ENCODE data around the gene ACAA2.
A peak's percentile ranks its signal among the peaks of the same experiment; 100 is the strongest.
"Not testable (repeated sequence)": the region's sequence is repeated elsewhere in the genome, so short reads cannot be mapped to it uniquely, and the experiment has no call there.

The ACAA2 gene

DNA sequence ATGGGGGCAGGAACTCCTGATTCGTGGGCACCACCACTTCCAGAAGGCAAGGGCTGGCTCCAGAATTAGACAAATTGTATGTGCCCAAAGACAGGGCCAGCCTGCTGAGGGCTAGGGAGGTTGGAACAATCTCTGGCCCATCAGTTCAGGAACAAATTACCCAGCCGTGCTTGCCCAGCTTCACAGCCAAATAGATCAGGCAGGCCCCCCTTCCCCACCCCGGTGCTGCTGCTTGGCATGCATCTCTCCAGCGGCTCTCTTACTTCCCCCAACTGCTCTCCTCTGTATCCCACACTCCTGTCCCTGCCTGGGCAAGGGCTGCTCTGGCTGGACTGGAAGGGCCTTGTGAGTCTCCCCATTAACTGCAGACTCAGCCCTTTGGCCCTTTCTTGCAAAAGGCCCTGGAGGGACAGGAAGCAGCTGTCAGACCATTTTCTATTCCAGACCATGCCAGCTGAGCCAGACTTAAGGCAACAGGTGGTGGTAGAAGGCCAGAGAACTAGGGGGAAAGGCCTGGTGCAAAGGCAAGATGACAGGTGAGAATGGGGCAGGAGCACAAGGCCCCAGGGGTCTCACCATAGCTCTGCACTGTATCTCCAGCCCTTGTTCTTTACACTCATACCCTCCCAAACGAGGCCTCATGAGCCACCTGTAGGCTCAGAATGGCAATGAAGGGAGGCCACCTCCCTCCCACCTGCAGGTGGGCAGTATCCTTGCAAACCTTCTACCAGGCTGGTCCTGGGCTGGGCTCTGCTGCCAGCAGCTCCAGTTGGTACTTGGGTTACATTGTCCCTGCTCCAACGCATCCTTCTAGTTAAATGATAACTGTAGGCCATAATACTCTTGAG, 30.7 kb upstream of the ACAA2 start:
- DNase-seq: no peak

DNA sequence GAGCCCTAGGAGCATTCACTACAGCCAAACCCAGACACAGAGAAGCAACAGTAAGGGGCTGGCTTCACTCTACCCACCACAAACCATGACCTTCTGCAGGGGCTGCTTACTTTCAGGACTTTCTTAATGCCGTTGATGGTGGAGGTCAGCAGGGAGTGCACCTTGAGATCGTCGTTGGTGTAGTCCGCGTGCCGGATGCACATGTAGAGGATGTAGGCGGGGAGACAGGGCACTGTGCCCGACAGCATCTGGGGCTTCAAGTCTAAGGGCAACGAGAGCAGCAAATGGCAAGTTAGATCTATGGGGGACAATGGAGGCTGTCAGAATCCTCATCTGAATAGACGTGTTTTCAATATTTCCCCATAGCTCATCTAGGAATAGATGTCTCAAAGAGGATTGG, 29.8 kb upstream of the ACAA2 start:
- no peak for DNase-seq

DNA sequence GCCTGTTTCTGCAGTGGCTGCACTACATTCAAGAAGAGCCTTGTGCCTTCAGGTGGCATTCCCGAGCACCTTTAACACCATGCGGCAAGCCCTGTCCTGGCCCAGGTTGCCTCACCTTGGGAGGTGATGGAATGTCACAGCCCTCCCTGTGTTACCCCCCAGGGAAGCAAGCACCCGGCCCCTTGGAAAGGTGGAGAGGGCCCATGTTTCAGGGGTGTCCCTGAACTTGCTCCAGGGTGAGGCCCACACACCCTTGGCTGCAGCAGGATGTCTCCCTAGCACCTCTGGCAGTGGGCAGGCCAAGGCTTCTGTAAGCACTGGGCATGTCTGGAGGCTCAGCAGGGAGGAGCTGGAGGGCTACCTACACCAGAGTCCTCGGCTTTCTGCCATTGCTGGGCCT, 29.3 kb upstream of the ACAA2 start:
- no peak for DNase-seq

DNA sequence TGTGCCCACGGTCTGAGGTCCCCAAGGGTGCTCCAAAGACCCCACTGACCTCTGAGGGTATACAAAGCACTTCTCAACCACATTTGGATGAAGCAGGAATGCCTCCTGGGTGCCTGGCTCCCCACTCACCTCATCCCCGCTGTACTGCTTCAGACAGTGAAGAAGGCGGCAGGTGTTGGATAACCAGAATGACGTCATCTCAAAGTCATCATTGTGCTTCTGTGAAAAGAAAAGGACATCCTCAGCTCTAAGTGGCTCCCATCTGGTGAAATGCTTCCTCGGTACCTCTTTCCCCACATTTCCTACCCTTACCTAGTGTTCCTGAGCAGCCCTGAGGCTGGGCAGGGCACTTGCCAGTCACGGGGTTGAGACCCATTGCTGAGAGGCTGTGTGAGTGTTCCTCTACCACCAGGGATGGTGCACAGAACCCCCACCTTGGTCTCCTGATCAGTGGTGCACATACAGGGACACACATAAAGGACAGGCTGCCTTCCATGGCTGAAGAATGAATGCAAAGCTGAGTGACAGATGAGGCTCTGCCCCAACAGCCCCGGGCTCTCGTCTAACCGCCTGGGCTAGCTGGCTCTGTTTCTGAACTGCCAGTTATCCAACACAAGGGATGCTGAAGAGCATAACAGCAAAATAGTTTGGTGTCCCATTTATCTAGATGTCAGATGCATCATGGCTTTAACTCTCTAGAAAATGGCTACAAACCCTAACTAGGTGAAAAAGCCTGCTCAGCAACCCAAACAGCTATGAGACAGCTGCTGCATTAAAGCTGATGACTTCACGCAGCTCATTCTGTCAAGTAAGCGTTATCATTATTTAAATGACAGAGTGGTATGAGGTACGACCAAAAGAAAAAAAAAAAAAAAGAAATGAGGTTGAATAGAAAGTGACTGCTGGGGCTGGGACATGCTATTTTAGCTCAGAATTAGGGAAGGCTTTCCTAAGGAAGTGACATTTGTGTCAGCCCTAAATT, 28.2 kb upstream of the ACAA2 start:
- DNase-seq: peak; percentile 7

DNA sequence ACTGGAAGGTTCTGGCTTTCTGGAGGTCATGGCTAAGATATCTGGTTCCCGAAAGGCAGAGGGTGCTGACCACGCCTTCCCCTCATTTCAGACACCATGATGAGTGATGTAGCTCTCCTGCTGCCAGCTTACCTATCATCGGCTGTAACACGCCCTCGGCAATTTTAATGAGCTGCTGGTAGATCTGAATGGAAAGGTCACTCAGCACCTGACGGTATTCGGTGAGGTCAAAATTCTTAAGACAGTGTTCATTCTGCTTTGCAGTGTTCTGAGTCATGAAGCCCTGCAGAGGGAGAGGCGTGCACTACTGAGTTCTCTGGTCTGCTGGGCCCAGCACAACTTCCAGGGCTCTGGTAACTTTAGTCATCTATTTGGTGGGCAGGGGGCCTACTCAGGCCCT, 25.7 kb upstream of the ACAA2 start:
- DNase-seq: no peak

DNA sequence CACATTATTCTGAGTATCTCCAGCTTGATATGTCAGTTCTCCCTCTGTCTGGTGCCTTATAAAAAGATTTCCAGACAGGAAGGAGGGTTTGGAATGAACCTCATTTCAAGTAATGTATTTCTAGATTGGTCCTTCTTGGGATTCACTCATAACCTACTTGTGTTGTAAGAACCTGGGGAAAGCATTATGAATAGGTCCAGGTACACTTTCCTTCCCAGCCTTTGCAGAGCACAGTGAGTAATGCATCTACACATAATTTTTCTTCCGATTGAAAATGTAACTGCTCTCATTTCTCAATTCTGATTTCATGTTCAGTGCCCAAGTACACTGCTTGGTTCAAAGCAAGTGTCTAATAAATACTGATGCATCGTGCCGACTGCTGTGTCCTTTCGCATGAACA, 25.0 kb upstream of the ACAA2 start:
- DNase-seq: no peak

DNA sequence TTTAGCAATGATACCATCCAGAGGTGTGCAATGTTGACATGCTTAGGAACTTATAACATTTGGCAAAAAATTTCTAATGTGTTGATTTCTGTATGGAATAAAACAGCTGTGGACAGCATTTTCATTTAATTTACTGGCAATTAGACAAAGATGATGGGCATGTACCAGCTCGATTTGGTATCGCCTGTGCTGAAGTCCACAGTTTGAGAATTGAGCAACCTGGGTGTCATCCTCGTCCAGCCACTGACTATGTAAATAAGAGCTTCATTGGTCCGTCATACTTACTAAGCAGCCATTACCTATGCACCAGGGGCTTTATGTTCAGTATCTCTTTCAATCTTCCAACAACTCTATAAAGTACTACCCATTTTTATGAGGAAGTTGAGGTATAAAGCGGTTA, 24.6 kb upstream of the ACAA2 start:
- DNase-seq: no peak

DNA sequence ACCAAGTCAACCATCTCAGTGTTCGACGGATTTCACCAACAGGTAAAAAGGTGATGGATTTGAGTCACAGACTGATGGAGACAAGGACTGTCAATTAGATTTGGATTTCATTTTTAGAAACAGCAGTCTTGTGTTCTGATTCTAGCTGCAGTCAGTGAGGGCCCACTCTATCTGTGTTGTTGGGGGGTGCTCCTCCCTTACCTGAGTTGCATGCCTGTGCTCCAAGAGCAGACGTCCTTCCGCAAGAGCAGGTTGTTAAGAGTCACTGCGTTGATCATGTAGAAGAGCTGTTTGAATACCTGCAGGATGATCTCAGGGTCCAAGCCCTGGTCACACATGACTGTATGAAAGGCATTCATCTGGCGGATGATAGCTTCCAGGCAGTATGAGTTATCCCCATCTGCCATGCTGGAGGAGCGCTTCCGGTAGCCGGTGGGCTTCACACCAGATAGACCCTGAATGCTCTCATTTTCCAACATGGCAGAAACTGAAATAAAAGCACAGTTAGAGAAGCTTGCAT, 24.0 kb upstream of the ACAA2 start:
- not testable (repeated sequence) for DNase-seq

DNA sequence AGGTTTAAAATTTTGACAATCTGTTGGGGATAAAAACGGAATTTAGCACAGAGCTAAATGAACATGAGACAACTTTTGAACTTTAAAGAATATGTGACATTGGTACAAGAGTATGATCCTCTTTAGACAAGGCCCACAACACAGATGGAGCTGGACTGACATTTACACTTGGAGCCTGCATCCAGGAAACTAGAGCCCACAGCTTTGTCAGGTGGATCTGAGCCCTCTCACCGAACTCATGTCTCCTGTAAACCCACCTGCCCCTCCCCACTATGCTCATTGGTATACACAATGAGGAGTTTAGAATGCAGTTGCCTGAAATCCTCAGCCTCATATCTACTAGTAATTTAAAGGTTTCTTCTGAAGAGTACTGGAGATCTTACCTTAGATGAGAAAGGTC, 22.1 kb upstream of the ACAA2 start:
- DNase-seq: no peak

DNA sequence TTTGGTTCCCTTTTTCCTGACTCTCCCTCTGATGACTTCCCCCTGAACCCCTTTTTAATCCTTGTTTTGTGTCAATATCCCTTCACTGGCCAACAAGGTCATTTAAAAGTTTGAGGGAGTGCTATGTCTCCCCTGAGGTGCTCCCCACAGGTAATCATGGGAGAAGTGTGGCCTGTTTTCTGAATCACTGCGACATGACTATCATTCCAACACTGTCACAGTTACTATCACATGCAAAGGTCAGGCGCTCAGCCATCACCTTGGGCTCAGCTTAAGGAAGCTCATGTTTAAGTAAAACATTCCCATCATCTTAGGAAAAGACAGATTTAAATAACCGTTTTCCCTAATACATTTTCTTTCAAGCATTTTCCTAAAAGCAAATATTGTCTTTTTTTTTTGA, 20.9 kb upstream of the ACAA2 start:
- DNase-seq: no peak

DNA sequence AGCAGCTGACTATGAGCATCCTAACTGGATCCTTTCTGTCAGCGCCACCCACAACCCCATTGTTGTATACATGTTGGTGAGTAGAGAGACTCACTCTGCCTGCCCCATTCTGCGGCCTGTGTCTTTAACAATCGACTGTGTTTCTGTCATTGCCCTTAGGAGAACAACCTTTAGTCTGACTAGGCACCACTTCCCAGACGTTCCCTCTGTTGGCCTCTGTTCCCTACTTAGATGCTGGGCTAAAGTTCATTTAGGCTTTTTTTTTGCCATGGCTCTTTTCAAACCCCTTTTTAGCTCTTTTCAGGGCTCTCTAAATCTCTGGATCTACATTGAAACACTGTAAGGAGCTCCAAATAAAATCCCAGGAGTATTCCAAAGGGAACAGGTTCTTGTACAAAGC, 20.5 kb upstream of the ACAA2 start:
- DNase-seq: no peak

DNA sequence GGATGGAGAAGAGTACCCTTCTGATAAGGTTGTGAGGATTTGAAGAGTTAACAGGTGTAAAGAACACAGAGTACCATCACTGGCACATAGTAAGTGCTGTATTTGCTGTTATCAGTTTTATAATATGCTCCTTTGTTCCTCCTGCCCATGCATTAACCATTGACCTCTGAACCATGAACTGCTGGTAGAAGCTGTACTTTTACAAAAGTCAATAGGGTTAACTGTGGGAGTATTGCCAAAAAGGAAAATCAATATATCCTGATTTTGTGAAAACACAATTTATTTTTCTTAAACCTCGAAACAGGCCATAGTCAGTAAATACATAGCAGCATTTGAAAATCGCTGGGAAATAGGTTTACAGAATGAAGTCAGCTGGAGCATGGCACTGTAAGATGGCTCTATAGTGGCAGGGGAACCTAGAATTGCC, 18.9 kb upstream of the ACAA2 start:
- DNase-seq: no peak

DNA sequence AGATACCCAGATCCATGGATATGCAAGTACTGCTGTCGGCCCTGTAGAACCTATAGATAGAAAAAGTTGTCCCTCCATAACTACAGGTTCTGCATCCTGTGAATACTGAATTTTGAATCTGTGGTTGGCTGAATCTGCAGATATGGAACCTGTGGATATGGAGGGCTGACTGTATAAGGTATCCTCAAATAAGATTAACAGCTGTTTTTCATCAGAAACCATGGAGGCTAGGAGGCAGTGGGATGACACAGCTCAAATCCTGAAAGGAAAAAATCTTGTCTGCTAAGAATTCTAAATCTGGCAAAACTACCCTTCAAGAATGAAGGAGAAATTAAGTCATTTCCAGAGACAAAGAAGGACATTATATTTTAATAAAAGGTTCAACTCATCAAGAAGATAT, 14.7 kb upstream of the ACAA2 start:
- no peak for DNase-seq

DNA sequence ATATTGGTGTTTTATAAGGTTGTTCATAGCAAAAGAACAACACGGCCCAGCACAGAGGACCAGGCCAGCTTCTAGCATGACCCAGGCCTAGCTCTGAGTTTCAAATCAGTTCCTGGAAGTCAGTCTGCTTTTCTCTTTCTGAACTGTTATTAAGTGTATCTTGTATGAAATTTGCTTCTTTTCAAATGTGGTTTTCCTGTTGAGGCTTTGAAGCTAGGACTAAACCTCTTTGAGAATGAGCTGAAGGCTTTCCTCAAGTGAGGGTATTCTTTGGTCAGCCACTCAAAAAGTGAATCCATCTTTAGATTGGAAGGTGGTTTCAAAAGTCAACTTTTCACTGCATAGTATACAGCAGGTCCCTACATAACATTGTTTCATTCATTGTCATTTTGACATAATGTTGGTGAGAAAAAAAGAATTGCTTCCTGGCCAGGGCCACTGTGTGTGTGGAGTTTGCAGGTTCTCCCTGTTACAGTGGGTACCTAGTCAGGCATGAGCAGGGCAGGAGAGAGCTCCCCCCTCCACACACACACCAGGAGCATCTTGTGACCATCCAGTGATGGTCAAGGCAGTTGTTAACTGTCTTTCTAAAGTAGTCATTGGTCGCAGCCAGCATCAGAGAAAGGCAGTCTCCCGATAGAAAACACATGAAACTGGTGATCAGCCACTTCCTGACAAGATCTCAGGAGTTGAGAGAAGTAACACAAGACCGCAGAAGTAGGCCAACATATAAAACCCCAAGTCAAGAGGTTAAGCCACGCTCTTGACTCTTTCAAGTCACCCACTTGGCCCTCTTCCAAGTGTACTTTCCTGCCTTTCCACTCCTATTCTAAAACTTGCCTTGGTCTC, 6.7 kb upstream of the ACAA2 start:
- peak; percentile 1 for DNase-seq

DNA sequence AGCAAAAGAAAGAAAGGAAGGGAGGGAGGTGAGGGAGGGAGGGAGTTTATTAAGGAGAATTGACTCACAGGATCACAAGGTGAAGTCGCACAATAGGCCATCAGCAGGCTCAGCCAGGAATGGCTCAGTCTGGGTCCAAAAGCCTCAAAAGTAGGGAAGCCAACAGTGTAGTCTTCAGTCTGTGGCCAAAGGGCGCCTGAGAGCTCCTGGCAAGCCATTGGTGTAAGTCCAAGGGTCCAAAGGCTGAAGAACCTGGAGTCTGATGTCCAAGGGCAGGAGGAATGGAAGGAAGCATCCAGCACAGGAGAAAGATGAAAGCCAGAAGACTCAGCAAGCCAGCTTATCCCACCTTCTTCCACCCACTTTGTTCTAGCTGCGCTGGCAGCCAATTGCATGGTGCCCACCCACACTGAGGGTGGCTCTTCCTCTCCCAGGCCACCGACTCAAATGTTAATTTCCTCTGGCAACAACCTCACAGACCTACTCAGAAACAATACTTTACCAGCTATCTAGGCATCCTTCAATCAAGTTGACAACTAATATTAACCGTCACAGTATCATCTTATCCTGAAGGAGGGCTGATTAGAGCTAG, 5.8 kb upstream of the ACAA2 start:
- no peak for DNase-seq

DNA sequence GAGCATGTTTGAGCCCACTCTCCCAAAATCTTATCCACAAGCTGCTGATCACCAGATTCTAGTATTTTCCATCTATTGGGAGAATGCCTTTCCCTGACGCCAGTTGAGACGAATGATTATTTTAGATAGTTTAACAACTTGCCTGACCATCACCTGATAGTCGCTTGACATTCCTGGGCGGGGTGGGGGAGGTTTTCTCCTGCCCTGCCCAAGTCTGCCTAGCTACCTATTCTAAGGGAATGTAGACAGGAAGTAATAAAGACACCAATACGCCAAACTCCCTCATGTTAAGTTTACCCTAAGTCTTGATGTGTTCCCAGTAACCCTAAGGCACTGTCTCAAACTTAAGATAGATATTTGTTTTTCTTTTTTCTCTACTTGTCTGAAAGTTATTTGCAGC, 4.6 kb upstream of the ACAA2 start:
- no peak for DNase-seq

DNA sequence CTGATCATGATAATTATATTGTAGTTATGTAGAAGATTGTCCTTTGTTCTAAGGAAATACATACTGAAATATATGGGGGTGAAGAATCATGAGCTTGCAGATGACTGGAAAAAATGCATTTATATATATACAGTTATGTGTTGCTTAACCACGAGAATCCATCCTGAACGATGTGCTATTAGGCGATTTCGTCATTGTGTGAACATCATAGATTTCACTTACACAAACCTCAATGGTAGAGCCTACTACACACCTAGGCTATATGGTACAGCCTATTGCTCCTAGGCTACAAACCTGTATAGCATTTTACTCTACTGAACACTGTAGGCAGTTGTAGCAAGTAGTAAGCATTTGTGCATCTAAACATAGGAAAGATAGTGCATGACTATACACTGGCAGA, 2.6 kb upstream of the ACAA2 start:
- no peak for DNase-seq

DNA sequence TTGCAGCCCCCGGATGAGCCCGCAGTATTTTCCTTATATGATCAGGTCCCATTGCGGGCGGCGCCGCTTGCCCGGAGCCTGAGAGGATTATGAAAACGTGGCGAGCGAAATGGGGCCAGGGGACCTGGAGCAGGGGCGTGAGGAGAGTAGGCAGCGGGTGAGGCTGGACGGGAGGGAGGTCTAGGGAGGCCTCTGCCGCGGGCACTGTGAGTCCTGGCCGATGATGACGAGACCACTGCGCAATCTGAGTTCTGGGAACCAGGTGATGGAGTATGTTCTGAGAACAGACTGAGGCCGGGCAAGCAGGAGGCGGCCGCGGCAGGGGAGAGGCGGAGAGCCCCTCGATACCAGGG, 790 bp upstream of the ACAA2 start:
- peak; percentile 48 for DNase-seq

DNA sequence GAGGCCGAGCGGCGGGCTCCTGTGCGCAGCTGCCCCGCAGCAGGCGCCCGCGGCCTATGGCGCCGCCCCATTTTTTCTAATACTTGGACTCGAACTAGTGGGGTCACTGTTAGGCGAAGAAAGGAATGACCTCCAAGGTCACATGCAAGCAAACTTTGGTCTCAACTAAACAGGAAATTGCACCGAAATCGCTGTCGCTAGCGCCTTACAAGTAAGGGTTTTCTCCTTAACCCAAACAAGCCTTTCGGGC, 339 bp downstream of the ACAA2 start:
- peak; percentile 51 for DNase-seq

DNA sequence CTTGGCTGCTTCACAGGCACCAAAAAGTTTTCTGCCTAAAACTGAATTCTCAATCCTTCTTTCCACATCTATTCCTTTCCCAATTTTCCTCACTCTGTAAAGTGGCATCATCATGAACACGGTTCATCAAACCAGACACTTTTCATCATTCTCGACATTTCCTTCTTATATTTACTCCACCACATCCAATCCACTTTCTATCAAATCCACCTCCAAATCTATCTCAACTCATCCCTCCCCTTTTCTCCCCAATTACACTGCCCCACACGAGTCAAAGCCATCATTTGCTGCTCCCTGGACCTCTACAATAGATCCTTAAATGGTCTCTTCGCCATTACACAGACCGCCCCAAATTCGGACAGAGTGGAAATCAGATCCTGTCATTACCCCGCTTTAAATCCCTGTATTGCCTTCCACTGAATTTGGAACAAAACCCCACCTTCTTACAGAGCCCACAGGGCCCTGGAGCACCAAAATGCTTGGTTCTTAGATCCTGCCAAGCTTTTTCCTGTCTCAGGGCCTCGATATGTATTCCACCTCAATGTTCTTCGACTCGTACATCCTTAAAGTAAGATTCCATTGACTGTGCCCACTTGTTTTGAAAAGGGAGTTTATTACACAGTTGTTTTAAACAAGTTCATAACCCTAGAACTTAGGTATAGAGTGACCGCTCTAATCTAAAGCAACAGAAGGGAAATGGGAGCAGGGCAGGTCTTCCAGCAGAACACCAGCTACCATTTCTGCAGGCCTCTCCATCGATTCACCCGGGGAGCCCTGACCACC, 856 bp downstream of the ACAA2 start:
- DNase-seq: no peak

DNA sequence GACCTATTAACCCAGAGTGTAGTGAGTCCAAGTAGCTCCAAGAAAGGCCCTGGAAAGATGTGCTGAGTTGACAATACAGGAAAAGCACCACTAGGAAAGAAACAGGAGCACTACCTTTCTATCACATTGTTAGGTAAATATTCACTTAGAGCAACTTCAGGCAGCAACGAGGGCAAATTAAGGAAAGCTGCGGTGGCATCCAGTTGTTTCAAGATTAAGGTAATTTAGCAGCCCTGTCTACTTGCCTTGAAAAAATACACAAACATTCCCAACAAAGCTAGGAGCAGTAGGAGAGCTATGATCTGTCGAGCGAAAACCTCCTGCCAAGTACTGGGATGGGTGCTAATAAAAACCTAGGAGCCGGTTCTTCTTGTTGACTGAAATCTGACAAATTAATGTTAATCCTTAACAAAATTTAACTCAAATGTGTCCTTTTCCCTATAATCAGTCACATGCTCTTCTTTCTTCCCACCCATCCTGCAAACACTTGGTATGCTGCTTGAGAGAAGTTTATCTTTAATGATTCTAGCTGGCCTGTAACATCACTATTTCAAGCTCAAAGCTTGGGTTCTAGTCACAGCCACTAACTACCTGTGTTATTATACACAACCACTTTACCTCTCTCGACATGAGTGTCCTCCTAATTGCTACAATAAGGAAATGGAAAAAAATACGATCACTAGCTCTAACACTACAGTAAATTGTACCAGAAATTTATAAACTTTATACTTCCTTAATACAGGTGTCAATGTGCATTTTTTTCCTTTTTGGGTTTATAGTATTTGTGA, 2.0 kb downstream of the ACAA2 start:
- DNase-seq: peak; percentile 5

Measured in NCI-H510A treated with DMSO at 0.1 percent for 48 hours (cell line).